ENCODE results near the gene TSPAN4.

TSPAN4 gene

DNA sequence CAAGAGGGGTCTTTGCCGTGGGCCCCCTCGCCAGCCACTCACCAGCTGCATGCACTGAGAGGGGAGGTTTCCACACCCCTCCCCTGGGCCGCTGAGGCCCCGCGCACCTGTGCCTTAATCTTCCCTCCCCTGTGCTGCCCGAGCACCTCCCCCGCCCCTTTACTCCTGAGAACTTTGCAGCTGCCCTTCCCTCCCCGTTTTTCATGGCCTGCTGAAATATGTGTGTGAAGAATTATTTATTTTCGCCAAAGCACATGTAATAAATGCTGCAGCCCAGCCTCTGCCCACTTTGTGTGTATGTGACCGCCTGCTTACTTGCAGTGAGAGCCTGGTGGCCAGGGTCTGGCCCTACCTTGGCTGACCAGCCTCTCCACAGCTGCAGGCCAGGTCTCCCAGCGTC is 17.7 kb upstream of the TSPAN4 start:
- no peak for DNase-seq

DNA sequence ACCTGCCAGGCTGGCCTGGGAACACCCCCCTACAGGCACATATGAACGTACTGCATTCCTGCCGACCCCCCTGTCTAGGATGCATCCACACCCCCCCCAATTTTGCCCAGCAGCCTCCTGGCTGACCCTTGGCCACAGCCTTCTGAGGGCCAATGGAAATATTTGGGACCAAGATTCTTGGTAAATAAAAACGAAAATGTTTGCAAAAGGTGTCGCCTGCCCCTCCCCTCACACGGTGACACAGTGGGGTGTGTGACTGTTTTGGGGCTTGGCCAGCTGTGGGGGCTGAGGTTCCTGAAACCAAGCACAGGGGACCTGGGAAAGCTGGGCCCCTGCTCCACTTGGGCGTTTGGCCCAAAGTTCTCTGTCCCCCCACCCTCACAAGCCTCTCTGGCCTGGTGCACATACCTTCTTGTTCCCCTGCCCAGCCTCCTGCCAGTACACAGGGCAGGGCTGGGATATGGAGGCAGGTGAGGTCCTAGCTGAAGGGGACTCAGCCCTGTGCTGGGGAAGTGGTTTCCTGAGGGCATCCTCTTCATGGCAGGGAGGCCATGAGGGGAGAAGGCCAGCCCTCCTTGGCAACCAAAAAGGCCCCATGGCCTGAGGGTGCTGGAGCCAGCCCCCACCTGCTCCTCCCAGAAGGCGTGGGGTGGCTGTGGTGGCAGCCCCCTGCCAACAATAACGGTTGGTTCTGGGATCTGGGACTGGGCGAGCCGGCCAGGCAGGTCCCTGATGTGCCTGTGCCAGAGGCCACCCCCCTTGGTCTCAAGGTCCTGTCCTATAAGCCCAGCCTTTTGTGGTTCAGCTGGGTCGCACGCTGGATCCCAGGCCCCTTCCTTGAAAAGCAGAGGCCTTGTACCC is 17.1 kb upstream of the TSPAN4 start:
- no peak for DNase-seq

DNA sequence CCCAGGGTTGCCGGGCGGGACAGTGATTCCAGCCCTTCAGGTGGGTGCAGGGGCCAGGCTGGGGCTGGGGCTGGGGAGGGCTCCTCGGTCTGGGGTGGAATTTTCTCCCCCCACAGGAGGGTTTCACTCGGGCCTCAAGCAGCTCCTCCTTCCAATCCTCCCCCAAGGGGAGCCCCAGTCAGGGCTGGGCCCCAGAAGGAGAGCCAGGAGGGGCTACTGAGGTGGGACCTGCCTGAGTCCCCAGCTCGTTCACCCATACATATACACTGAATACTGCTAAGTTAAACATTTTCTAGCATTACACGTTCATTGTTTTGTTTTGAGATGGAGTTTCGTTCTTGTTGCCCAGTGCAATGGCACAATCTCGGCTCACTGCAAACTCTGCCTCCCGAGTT is 16.4 kb upstream of the TSPAN4 start:
- no peak for DNase-seq

DNA sequence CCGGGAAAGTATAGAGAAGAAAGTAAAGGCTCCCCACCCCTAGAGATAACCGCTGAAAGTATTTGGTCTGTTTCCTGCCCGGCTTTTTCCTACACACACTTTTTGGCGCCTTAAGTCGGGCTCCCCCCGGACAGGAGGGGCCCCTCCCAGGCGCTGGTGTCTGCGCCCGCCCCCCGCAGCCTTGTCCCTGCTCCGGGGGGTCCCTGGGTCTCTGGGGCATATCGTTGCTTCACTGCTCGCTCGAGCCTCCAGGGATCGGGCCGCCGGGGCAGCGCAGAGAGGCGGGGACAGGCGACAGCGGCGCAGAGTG is 15.9 kb upstream of the TSPAN4 start:
- no peak for DNase-seq

DNA sequence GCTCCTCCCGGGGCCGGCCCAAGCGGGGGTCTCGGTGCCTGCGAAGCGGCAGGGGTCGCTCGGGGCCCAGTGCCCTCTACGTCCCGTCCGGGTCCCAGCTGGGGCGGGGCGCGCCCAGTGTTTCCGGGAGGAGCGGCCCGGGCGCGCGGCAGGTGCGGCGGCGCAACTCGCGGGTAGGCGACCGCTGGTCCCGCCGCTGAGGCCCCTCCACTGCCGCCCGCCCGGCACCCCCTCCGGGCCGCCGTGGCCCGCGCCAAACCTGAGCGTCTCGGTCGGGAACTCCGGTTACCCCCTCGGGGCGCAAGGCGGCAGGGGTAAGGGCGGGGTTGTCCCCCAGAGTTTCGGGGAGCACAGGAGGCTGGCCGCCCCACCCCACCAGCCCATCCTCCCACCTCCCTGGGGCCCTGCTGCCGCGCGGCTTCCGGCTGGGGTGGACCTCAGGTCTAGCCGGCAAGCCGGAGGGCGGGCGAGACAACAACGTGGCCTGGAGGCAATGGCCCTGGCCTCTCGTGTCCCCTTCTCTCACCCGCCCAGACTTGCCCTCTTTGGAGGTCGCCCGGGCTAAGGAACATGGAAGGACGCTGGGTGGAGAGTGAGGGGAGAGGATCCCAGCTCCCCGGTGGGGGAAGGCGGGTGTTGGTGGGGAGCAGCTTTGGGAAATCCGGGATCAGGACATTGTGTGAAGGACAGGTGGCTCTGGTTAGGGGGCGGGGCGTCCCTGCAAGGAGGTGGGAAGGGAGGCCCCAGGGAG is 15.3 kb upstream of the TSPAN4 start:
- DNase-seq: no peak

DNA sequence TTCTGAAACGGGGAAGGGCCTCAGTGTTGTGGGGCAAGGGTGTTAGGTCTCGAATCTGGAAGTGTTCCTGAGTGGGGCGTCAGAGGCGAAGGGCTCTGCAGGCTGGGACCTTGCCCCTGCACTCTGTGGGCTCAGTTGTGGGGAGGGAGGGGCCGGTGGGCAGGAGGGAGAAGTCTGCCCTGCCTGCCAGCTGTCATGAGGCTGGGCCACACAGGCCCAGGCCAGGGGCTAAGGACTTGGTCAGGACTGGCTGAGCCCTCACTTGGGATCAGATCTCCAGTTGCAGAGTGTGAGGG is 14.8 kb upstream of the TSPAN4 start, which contains the start of gene CRACR2B:
Gene CRACR2B (plus strand): TSS at position 23 of the 296 bp plus-strand sequence. CDS start 689 bp downstream, outside the sequence.
- DNase-seq: no peak

DNA sequence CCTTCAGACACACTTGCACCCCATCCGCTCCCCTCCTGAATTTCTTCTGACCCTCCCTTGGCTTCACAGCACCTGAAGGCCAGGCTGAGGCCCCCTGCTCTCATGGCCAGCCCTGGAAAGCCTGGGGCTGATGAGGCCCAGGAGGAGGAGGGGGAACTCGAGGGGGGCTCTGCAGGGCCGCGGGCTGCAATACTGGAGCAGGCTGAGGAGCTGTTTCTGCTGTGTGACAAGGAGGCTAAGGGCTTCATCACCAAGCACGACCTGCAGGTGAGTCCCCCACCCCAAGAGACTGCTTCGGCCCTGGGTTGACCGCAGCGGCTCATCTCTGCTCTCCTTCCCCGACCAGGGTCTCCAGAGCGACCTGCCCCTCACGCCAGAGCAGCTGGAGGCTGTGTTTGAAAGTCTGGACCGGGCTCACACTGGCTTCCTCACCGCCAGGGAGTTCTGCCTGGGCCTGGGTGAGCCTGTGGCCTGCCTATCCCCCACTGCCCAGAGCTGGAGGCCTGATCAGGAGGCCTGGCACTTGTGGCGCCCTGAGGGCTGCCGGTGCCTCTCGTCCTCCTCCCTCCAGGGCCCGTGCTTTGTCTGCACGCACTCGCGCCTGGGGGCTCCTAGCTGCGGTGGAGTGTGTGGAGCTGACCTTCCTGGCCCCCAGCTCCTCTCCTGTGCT is 14.0 kb upstream of the TSPAN4 start:
- no peak for DNase-seq

DNA sequence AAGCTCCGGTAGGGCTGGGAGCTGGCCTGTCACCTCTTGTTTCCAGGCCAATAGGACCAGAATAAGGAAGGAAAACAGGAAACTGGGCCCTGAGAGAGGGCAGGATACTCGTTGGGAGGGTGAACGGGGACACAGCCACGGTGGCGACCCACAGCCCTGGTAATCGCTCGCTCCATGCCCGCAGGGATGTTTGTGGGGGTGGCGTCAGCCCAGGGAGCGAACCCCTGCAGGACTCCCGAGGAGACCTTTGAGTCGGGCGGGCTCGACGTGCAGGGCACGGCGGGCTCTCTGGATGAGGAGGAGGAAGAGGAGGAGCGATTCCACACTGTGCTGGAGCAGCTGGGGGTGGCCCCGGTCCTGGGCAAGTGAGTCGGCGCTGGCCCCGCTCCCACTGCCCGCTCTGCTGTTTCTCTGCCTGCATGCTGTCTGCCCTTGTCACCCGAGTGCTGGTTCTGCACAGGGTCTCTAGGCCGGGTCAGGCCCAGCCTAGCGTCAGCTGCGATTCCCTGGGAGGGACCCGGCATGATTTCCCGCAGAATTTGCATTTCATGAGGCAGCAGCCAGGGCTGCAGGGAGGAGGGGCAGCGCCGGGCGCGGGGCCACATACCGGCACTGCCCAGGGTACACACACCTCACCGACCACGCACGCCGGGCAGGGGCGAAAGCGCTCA is 13.3 kb upstream of the TSPAN4 start:
- DNase-seq: no peak

DNA sequence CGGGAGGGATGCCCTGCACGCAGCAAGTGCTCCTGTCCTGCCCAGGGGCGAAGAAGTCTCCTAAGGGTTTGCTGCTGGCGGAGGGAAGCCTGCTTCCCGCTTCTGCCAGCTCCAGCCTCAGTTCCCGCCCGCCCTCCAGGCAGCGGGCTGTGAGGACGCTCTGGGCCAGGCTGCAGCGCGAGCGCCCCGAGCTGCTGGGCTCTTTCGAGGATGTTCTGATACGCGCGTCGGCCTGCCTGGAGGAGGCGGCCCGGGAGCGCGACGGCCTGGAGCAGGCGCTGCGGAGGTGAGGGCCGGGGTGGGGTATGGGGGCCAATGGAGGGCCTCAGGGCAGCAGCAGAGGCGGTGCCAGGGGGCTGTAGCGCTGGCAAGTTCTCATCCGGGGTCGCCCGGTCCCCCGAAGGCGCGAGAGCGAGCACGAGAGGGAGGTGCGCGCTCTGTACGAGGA is 12.8 kb upstream of the TSPAN4 start:
- no peak for DNase-seq

DNA sequence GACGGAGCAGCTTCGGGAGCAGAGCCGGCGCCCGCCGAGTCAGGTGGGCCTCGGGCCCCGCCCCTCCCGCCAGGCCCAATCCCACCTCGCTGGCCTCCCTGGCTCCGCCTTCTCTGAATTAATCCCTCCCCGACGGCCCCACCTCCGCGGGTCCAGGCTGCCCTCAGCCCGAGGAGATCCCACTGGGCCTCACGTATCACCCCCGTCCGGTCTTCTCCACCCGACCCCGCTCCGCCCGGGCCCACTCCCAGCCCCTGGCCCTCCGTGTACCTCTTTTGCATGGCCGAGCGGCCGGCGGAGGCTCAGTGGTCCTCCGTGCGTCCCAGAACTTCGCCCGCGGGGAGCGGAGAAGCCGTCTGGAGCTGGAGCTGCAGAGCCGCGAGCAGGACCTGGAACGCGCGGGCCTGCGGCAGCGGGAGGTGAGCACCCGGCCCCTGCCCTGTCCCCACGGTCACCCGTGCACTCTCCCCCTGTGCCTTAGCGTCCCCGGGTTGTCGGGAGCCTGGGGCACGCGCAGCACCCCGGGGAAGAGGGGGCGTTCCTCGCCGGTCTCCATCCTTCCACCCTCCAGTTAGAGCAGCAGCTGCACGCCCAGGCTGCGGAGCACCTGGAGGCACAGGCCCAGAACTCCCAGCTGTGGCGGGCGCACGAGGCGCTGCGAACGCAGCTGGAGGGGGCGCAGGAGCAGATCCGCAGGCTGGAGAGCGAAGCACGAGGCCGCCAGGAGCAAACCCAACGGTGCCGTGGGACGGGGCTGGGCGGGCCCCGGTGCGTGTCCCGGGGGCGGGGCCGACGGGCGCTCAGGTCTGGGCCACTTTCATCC is 12.1 kb upstream of the TSPAN4 start:
- no peak for DNase-seq

DNA sequence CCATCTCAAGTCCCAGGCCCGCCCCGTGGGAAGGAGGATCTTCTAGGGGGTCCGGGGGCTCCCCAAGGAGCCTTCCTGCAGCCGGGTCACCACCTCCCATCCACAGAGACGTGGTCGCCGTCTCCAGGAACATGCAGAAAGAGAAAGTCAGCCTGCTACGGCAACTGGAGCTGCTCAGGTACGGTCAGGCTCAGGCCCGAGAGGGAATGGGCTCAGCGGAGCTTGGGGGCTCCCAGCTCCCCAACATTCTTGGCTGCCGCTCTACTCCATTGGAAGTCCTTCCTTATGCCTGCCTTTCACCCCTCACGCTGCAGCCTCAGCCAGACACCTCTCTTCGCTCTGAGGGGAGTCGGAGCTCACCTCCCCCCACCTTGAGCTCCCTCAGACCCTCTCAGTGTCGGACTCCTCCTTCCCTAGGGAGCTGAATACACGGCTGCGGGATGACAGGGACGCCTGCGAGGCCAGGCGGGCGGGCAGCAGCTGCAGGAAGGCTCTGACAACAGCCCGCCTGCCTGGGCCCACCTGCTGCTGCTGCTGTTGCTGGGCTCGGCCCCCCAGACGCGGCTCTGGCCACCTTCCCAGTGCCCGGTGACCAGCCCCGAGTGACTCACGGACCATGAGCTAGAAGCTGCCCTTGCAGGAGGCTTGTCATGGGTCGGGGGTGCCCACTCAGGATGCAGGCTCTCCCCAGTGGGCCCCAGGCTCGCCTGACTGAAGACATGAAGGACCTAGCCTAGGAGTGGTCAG is 11.4 kb upstream of the TSPAN4 start:
- no peak for DNase-seq

DNA sequence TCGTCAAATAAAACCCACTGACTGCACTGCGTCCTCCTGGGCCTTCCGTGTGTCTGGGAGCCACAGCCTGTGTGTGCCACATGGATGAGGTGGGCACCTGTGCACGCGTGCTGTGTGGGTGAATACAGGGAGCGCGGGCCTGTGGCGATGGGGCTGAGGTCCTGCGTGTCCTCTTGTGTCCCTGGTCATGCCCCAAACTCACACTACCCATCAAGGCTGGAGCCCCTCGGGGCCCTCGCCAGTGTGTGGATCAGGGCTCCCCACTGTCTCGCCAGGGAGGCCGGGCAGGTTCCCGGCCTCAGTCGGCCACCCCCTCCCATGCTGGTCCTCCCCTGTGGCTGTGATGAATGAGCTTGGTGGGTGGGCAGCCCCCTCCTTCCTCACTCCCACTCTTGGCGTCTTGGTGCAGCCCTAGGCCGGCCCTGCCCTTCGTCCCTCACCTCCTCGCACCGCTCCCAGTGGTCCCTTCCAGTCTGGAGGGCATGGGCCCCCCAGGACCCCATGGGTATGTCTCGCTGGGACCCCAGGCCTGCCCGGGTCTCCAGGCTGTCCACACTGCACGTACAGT is 10.6 kb upstream of the TSPAN4 start:
- DNase-seq: no peak

DNA sequence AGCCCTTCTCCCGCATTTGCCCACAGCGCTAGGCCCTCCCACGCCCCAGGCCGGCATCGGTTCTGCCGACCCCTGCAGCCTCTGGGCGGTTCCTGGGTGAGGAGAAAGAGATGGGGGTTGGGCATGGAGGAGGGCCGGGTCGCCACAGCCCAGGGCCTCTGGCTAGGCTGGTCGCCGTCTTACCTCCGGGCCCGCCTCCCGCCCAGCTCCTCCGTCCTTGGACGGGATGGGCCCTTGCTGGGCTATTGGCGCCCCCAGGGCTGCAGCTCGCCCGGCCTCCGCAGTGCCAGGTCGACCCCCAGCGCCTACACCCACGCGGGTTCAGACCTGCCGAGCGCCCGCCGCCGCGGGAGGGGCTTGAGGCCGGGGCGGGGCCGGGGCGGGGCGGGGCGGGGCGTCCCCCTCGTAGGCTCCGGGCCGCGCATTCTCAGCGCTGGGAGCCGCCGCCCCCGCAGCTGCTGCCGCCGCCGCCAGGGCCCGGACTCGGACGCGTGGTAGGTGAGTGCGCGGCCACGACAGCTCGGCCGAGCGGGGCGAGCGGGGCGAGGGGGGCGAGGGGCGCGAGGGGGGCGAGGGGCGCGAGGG is 10.0 kb upstream of the TSPAN4 start, which contains the start of gene CD151:
Gene CD151 (plus strand): TSS at position 424 of the 585 bp plus-strand sequence. CDS start 3,118 bp downstream, outside the sequence.
- no peak for DNase-seq

DNA sequence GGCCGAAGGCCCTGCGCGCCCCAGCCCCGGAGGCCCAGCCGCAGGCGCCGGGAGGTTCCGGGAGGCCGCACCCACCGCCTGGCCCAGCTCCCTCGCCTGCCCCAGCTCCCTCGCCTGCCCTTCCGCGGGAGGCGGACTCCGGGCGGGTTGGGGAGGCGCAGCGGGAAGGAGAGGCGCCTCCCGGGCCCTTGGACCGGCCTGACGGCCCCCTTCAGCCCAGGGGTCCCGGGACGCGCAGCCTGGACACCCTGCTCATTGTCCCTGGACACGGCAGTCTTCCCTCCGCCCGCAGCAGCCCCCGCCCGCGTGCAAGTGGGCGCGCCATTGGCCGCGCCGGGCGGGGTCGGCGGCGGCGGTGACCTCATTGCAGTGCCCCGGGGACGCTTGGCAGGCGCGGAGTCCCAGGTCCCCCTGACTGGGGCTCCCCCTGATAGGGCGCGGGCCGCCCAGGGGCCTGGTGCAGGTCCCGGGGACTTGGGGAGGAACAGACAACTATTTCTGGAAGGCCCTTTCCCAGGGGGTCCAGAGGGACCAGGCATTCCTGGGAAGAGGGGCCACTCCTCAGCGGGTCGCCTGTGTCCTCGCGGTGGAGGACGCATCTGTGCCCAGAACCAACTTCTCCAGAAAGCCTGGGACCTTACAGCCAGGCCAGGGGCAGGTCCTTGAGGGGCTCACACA is 9.4 kb upstream of the TSPAN4 start:
- DNase-seq: no peak

DNA sequence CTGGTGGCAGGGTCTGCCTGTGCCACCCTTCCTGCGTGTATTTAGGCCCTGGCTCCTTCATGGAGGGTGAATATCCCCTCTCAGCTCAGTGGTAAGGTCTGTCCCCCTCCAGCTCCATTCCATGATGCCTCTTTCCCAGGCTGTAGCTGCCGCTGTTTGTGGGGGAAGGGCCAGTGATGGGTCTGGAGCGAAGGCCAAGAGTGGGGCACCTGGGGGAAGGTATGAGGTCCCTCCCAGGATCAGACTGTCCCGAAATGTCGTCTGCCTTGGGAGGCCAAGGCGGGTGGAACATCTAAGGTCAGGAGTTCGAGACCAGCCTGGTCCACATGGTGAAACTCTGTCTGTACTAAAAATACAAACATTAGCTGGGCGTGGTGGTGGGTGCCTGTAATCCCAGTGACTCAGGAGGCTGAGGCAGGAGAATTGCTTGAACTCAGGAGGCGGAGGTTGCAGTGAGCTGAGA is 8.8 kb upstream of the TSPAN4 start:
- DNase-seq: no peak

DNA sequence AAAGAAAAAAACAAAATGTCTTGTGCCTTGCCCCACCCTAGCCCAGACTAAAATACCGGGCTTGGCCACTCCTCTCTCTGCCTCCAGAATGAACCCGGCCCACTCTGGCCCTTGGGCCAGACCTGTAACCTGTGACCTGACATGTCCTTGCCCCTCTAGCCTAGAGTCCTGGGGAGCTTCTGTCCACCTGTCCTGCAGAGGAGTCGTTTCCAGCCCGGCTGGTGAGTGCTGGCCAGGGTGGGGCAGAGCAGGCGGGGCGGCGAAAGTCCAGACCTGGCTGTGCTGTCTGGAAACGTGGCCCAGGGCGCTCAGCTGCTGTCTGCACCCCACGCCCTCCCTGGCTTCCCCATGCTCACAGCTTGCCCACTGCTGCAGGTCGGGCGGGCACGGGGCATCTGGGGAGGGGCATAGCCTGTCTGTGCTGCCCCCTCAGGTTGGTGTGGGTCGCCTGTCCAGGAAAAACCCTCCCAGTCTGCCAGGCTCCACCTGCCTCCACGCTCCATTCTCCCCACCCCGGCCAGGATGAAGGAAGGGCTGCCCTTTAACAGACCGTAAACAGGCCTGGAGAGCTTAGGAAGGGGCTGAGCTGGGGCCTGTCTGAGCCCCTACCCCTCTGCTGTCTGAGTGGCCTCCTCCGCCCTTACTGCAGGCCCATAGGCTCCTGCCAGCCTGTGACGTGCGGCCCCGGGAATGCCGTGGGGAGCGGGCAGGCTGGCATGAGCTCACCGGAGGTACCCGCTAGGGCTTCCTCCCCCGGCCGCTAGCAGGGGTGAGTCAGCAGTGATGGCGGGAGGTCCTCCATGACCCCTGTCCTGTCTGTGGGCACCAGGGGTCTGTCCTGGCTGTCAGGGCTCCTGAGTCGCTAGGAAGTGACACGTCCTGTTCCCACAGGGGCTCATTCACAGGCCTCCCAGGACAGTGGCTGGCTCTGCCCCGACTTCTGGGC is 8.0 kb upstream of the TSPAN4 start:
- DNase-seq: no peak

DNA sequence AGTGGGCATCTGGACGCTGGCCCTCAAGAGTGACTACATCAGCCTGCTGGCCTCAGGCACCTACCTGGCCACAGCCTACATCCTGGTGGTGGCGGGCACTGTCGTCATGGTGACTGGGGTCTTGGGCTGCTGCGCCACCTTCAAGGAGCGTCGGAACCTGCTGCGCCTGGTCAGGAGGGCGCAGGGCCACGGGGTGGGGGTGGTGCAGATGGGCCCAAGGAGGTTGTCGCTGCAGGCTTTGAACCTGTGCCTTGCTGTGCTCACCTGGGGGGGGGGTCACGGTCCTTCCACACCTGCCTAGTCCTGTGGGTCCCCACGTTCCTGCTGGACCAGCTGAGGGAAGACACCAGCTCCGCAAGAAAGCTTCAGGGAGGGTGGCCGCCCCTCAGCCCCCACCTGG is 6.4 kb upstream of the TSPAN4 start:
- no peak for DNase-seq

DNA sequence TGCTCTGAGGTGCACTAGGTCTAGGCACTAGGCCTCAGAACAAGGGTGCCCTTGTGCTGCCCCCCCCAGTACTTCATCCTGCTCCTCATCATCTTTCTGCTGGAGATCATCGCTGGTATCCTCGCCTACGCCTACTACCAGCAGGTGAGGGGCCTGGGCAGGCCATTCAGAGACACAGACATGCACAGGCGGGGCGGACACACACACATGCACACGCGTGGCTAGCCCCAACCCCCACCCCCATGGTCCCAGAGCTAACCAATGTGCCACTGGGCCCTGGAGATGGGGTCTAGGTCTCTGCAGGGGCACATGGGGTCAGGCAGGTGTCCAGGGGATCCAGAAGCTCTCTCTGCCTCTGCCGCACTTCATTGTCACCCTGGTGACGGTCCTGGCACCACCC is 6.0 kb upstream of the TSPAN4 start:
- no peak for DNase-seq
